Femur (tissue), 1 donor: ENCODE measurements around the gene SOD2.
A peak's percentile ranks its signal among the peaks of the same experiment; 100 is the strongest.
"Not testable (repeated sequence)": the region's sequence is repeated elsewhere in the genome, so short reads cannot be mapped to it uniquely, and the experiment has no call there.

Source experiments
- DNase-seq: peaks from one replicate; pipeline ENCODE4 v3.0.0-alpha.2; 2017

The SOD2 gene

DNA sequence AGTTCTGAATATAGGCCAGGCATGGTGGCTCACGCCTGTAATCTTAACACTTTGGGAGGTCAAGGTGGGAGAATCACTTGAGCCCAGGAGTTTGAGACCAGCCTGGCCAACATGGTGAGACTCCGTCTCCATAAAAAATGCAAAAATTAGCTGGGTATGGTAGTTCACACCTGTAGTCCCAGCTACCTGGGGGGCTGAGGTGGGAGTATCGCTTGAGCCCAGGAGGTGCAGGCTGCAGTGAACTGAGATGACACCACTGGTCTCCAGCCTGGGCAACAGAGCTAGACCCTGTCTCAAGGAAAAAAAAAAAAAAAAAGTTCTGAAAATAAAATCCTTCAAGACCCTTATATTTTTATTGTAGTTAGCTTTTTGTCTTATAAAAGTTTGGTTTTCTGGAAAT, 22.6 kb upstream of the SOD2 start:
- DNase-seq, result no peak

DNA sequence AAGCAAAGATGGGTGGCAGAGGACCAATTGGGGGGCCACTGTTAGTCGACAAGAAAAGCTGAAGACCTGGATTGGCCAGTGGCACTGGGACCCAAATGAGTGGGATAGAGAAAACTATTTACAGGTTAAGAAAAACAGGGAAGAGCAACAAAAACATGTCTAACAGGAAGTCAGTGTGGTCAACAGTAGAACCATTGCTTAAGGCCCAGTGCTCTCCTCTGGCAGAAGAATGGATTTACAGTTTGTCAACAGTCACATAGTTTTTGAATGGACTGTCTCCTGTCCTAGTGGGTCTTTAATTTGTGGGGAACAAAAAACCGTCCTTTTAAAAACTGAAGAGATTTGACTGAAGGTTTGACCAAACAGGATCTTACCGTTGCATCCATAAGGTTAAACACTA, 22.1 kb upstream of the SOD2 start:
- no peak for DNase-seq

GRCh38 chr6:159714404-159714803, 21.4 kb upstream of the SOD2 start:
- DNase-seq, result no peak

DNA sequence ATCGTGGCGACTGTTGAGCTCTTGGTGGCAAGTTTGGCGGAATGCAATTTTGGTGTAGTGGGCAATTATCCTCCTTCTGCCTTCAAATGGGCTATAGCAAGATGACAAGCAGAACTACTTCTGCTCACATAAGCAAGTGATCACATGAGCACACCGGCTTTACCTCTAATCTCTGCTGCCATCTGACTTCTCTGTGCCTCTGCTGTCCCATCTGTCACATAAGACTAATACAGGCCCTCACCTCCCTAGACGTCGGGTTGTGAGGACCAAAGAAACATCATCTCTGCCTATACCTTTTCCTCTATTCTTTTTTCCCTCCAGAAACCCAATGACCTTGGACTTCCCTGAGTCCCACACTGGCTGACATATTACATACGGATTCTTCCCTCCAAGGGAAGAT, 20.9 kb upstream of the SOD2 start:
- no peak for DNase-seq

DNA sequence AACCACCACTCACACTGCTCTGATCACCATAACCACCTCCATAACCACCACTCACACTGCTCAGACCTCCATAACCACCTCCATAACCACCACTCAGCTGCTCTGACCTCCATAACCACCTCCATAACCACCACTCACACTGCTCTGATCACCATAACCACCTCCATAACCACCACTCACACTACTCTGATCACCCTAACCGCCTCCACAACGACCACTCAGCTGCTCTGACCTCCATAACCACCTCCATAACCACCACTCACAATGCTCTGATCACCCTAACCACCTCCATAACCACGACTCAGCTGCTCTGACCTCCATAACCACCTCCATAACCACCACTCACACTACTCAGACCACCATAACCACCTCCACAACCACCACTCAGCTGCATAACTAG, 19.3 kb upstream of the SOD2 start:
- DNase-seq, result not testable (repeated sequence)

DNA sequence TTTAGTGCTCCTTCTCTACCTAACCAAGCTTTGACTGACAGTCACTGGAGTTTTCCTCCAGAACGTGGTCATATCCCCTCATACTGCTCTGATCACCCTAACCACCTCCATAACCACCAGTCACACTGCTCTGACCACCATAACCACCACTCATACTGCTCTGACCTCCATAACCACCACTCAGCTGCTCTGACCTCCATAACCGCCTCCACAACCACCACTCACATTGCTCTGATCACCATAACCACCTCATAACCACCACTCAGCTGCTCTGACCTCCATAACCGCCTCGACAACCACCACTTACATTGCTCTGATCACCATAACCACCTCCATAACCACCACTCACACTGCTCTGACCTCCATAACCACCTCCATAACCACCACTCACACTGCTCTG, 17.6 kb upstream of the SOD2 start:
- not testable (repeated sequence) for DNase-seq

DNA sequence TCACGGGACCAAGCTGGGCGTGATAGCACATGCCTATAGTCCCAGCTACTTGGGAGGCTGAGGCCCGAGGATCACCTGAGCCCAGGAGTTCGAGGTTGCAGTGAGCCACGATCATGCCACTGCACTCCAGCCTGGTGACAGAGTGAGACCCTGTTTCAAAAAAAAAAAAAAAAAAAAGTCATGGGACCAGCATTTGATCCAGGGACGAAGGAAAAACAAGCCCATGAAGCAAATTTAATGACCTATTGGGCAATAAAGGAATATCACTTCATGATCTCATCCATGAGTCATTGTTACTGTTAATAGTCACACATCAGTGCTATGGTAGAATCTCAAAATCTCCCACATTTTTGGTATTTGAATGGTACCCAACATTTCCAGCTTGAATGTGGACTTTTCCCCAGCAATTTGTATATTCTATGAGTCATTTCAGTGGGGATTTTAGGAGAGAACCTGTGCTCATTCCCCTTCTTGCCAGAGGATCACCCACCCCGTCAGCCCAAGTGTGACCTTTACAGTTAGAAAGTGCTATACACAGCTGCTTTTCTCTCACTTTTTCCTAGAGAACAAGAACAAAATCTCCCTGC, 8.5 kb upstream of the SOD2 start:
- DNase-seq, result no peak

- DNase-seq, result no peak
Observed at GRCh38 chr6:159700970-159701369, 7.9 kb upstream of the SOD2 start.

- no peak for DNase-seq
Observed at GRCh38 chr6:159695984-159696383, 2.9 kb upstream of the SOD2 start.

GRCh38 chr6:159693894-159694545, 979 bp upstream of the SOD2 start:
- peak; percentile 59 for DNase-seq

- DNase-seq, result peak; percentile 61
Observed at GRCh38 chr6:159692303-159693127, 526 bp downstream of the SOD2 start.

DNA sequence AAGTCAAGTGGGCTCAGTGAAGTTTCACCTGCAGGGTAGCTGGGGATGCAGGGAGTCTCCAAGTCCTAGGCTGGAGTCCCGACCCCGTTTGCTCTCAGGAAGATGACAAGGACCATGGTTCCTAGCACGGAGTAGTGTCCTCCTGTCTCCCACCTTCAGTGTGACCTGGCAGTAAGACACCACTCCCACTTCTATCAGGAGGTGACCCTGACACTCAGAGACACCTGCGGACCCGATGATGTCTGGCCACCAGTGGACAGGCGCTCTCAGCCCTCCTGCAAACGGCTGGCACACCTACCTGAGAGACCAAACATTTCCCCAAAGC, 1.1 kb downstream of the SOD2 start:
- no peak for DNase-seq

DNA sequence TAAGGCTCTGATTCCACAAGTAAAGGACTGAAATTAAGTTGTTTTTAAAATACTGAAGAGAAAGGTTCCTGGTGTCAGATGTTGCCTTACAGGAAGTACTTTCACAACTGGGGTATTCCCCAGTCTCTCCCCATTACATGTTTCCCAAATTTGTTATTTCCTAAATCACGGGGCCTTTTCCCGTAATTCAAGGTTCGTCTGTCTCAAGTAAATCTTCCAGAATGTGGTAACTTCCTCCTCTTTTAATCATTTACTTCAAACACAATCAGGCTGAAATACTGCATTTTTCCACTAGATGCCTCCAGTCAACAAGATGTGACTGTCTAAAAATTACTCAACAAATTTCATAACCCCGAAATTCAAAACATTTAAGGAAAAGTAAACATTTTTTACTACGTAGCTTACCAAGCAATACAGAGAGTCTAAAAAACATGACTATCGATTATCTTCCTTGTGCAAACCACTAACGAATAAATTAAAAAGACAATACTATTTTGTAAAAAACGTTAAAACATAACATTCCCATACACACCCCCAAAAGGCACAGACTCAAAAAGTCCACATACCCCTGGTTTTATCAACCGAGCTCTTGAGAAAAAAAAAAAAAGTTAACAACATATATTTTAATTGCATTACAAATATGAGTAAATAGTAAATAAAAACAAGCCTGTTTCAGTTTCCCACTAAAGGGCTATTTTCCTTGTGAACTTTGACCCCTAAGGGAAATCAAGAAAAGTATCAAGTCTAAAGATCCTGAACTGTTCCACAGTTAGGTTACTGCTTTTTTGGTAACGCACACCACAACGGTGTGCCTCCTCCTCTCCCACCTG, 1.7 kb downstream of the SOD2 start:
- no peak for DNase-seq

- DNase-seq, result not testable (repeated sequence)
Observed at GRCh38 chr6:159690135-159690534, 2.9 kb downstream of the SOD2 start.

DNA sequence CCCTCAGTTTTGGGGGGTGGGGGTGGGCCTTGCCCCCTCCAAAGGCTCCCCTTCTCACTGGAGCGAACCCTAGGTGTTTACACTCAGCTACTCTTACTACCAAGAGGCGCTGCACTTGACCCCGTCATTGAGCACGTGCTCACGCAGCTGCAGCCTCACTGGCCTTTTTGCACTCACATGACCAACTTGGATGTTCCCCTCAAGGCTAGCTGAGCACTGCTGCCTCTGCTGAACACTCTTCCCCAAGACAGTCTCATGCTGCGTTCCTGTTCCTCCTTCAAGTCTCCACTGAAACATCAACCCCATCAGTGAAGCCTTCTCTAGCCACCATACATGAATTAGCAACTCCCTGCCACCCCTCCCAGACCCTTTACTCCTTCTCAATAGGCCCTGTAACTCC, 4.0 kb downstream of the SOD2 start:
- DNase-seq, result no peak

DNA sequence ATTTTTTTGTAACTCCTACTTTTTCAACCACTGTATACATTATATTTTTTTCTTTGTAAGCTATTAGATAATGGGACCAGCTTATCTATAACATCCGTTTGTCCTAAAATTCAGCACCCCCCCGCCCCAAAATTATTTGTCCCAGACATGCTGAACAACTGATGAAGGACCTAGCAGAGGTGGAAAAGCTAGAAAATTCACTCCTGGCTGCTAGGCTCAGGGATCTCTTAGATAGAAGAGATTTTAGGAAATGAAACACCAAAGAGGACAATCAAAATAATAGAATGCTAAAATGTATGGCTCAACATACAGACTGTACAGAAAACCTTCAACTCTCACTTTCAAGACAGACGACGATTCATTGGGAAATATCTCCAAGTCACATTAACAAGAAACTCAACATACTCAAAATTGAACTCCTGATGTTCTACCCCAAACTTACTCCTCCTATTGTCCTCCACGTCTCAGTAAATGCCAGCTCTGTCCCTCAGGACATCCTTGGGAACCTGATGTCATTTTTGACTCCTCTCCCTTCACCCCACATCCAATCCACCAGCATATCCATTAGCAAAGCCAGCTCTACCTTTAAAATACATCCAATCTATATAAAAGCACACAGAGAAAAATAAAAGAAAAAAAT, 4.7 kb downstream of the SOD2 start:
- no peak for DNase-seq

DNA sequence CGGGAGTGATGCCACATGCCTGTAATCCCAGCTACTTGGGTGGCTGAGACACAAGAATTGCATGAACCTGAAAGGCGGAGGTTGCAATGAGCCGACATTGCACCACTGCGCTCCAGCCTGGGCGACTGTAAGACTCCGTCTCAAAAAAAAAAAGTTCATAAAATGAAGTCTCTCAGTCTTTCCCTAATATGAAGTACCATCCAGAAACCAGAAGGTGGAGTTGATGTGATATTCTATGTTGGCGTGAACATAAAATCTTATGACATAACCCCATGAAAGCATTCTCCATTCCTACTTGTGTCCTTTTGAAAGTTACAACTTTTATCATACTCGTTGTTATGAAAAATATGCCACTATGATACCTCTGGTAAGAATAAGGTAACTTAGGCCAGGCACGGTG, 5.7 kb downstream of the SOD2 start:
- no peak for DNase-seq

DNA sequence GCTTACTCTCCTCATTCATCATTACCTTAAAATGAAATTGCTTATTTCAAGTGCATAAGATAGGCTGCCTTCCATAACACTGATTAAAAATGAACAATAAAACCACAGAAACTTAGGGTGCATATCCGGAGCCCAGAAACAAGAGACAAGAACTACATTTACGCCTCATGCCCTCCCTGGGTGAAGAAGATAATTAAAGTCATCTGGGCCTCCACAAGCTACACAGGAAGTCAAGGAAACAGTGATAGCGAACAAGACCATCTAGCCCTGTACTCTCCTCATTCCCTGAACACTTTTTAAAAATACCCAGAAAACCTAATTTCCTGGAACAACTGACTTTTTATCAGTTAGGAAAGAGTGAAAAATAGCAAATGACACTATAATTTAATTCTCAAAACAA, 6.3 kb downstream of the SOD2 start:
- DNase-seq, result no peak

DNA sequence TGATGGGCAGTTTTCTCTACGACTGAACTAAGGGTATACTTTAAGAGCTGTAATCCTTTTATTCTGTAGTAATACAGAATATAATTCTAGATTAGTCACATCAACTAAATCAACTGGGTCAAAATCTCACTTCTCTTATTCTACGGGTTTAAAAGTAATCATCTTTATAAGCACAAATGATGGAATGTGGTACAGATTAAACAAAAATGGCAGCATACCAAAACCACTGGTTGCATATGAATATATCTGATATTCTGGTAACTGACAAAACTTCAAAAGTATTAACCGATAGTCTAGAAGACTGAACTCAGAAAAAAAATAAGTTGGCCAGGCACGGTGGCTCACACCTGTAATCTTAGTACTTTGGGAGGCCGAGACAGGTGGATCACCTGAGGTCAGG, 7.0 kb downstream of the SOD2 start:
- DNase-seq, result no peak

GRCh38 chr6:159684013-159684304, 9.1 kb downstream of the SOD2 start:
- DNase-seq, result no peak

DNA sequence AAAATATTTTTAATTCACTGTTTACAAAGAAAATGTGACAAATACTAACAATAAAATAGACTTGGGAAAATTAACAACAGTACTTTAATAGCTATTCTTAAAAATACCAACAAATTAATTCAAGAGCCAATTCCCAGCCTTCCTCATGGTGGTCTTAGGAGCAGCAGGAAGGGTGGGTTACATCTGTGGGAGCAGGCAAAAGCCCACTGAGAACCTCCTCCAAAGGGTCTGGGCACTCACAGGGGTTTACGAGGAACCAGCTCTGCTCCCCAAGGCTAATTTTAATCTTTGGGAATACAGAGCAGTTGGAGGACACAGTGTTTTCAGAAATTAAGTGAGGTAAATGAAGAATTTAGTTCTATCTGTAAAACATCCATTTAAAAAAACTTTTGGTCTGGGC, 10.2 kb downstream of the SOD2 start:
- DNase-seq, result no peak

- DNase-seq, result no peak
Observed at GRCh38 chr6:159682295-159682694, 10.7 kb downstream of the SOD2 start.

GRCh38 chr6:159681191-159681880, 11.7 kb downstream of the SOD2 start:
- no peak for DNase-seq
